NT2/D1 (cell line): ENCODE measurements around the gene RAMAC.

Experiments
- DNase-seq: peaks from one replicate; pipeline ENCODE4 v3.0.0-alpha.2; 2011; ENCODE audit warnings: low read depth, low spot score
- H3K27me3 ChIP-seq: 2 replicates; pipeline ENCODE4 v1.6.0; 2011; ENCODE audit warnings: mild to moderate bottlenecking; ENCODE audit not compliant: insufficient read length, insufficient read depth
- H3K36me3 ChIP-seq: 2 replicates; pipeline ENCODE4 v1.6.1; 2011; ENCODE audit warnings: mild to moderate bottlenecking, low read length, mixed read lengths; ENCODE audit not compliant: insufficient read depth, insufficient read length
- H3K4me1 ChIP-seq: 2 replicates; pipeline ENCODE4 v1.5.1; 2011; ENCODE audit not compliant: insufficient read depth, insufficient read length
- H3K4me3 ChIP-seq: 2 replicates; pipeline ENCODE4 v1.5.1; 2011; ENCODE audit warnings: low read depth; ENCODE audit not compliant: insufficient read length
- H3K9ac ChIP-seq: 2 replicates; pipeline ENCODE4 v1.6.0; 2011; ENCODE audit warnings: low read depth; ENCODE audit not compliant: insufficient read length
- H3K9me3 ChIP-seq: 2 replicates; pipeline ENCODE4 v1.5.1; 2011; ENCODE audit warnings: mild to moderate bottlenecking, low read length; ENCODE audit not compliant: insufficient read depth
- SUZ12 ChIP-seq: IDR thresholded peaks from 2 replicates; pipeline ENCODE4 v1.6.1; 2011; ENCODE audit not compliant: insufficient read length, insufficient read depth; ENCODE audit errors: extremely low read depth
- YY1 ChIP-seq: IDR thresholded peaks from 2 replicates; pipeline ENCODE4 v1.6.1; 2011; ENCODE audit not compliant: insufficient read length, insufficient read depth
- ZNF274 ChIP-seq: IDR thresholded peaks from 2 replicates; pipeline ENCODE4 v1.6.1; 2011; ENCODE audit warnings: mild to moderate bottlenecking, low read depth, low read length

Gene RAMAC

GRCh38 chr15:82969353-82969752, 16.7 kb upstream of the RAMAC start:
- Histone ChIP-seq H3K9me3 (no peaks in the 10 kb centered on the region), H3K27me3 (no peaks in the 10 kb centered on the region), H3K4me1 (no peaks in the 10 kb centered on the region), H3K9ac (no peak overlapping the region), H3K4me3 (no peak overlapping the region), H3K36me3 (no peaks in the 10 kb centered on the region)
- TF ChIP-seq SUZ12: no peak
- TF ChIP-seq ZNF274: no peak
- TF ChIP-seq YY1: no peak
- DNase-seq: no peak

GRCh38 chr15:82970078-82970686, 15.8 kb upstream of the RAMAC start:
- no peak overlapping the region for H3K4me3 ChIP-seq
- no peaks in the 10 kb centered on the region for H3K4me1 ChIP-seq
- no peaks in the 10 kb centered on the region for H3K36me3 ChIP-seq
- no peaks in the 10 kb centered on the region for H3K9me3 ChIP-seq
- no peaks in the 10 kb centered on the region for H3K27me3 ChIP-seq
- no peak for DNase-seq
- H3K9ac ChIP-seq: no peak overlapping the region
- no peak for TF ChIP-seq ZNF274
- no peak for TF ChIP-seq YY1
- no peak for TF ChIP-seq SUZ12

- no peaks in the 10 kb centered on the region for H3K36me3 ChIP-seq
- H3K4me1 ChIP-seq: no peaks in the 10 kb centered on the region
- TF ChIP-seq SUZ12: no peak
- TF ChIP-seq ZNF274: no peak
- TF ChIP-seq YY1: no peak
- H3K9ac ChIP-seq: no peak overlapping the region
- H3K27me3 ChIP-seq: no peaks in the 10 kb centered on the region
- H3K4me3 ChIP-seq: no peak overlapping the region
- no peaks in the 10 kb centered on the region for H3K9me3 ChIP-seq
- DNase-seq: no peak
These were observed 15.3 kb upstream of the RAMAC start for GRCh38 chr15:82970696-82971095.

- Histone ChIP-seq H3K36me3 (no peaks in the 10 kb centered on the region), H3K4me1 (no peaks in the 10 kb centered on the region), H3K9ac (no peak overlapping the region), H3K4me3 (no peak overlapping the region), H3K27me3 (no peaks in the 10 kb centered on the region), H3K9me3 (no peaks in the 10 kb centered on the region)
- no peak for TF ChIP-seq ZNF274
- TF ChIP-seq YY1: no peak
- TF ChIP-seq SUZ12: no peak
- DNase-seq: no peak
These were observed 14.6 kb upstream of the RAMAC start for GRCh38 chr15:82971218-82971984.

GRCh38 chr15:82972990-82973389, 13.0 kb upstream of the RAMAC start:
- no peak overlapping the region for H3K9ac ChIP-seq
- no peak overlapping the region for H3K4me3 ChIP-seq
- no peaks in the 10 kb centered on the region for H3K4me1 ChIP-seq
- no peaks in the 10 kb centered on the region for H3K27me3 ChIP-seq
- TF ChIP-seq YY1 (no peak), SUZ12 (no peak), ZNF274 (no peak)
- no peak for DNase-seq
- H3K9me3 ChIP-seq: no peaks in the 10 kb centered on the region
- no peaks in the 10 kb centered on the region for H3K36me3 ChIP-seq

- DNase-seq: no peak
- TF ChIP-seq ZNF274 (no peak), SUZ12 (no peak), YY1 (no peak)
These were observed 8.9 kb upstream of the RAMAC start for GRCh38 chr15:82977076-82977475.

GRCh38 chr15:82978438-82978837, 7.6 kb upstream of the RAMAC start:
- Histone ChIP-seq H3K9ac (no peak overlapping the region), H3K4me3 (no peak overlapping the region), H3K4me1 (no peaks in the 10 kb centered on the region), H3K27me3 (no peaks in the 10 kb centered on the region), H3K36me3 (no peaks in the 10 kb centered on the region), H3K9me3 (no peaks in the 10 kb centered on the region)
- DNase-seq: no peak
- TF ChIP-seq YY1: no peak
- no peak for TF ChIP-seq ZNF274
- no peak for TF ChIP-seq SUZ12

More at GRCh38 chr15:82977076-82977475, 8.9 kb upstream of the RAMAC start:
- H3K27me3 ChIP-seq: no peaks in the 10 kb centered on the region
- H3K36me3 ChIP-seq: no peaks in the 10 kb centered on the region
- H3K4me1 ChIP-seq: no peaks in the 10 kb centered on the region
- H3K4me3 ChIP-seq: no peak overlapping the region
- no peak overlapping the region for H3K9ac ChIP-seq
- no peaks in the 10 kb centered on the region for H3K9me3 ChIP-seq
